ENCODE data around the gene PHACTR2. TPM values are rescaled to one million over a fixed set of nuclear protein-coding genes. Genes with fewer than 3 reads are reported as not detected.
A peak's percentile ranks its signal among the peaks of the same experiment; 100 is the strongest.

PHACTR2 gene
- polyA plus RNA-seq, 1 donor from 2014 or later = 3.2 TPM

GRCh38 chr6:143806282-143807102 is 128.7 kb downstream of the PHACTR2 start:
- H3K9me3 Mint-ChIP-seq = no peaks in the 10 kb centered on the region
- H3K36me3 Mint-ChIP-seq = peaks cover 17% of the 10 kb centered on the region
- H3K4me1 Mint-ChIP-seq = no peaks in the 10 kb centered on the region
- no peaks in the 10 kb centered on the region for H3K27me3 Mint-ChIP-seq
- no peak overlapping the region for H3K4me3 Mint-ChIP-seq
- H3K27ac Mint-ChIP-seq = no peak overlapping the region

- Mint-ChIP-seq H3K27me3 (no peaks in the 10 kb centered on the region), H3K27ac (no peak overlapping the region)
Observed at GRCh38 chr6:143807103-143807772, 129.5 kb downstream of the PHACTR2 start.

GRCh38 chr6:143810745-143811144 is 133.0 kb downstream of the PHACTR2 start:
- H3K4me3 Mint-ChIP-seq = no peak overlapping the region
- H3K27me3 Mint-ChIP-seq = no peaks in the 10 kb centered on the region
- no peaks in the 10 kb centered on the region for H3K4me1 Mint-ChIP-seq
- no peaks in the 10 kb centered on the region for H3K9me3 Mint-ChIP-seq
- H3K36me3 Mint-ChIP-seq = peaks cover 12% of the 10 kb centered on the region
- H3K27ac Mint-ChIP-seq = no peak overlapping the region

More at GRCh38 chr6:143807103-143807772, 129.5 kb downstream of the PHACTR2 start:
- Mint-ChIP-seq H3K4me1 (no peaks in the 10 kb centered on the region), H3K9me3 (no peaks in the 10 kb centered on the region), H3K36me3 (peaks cover 18% of the 10 kb centered on the region), H3K4me3 (no peak overlapping the region)

GRCh38 chr6:143811501-143812157 is 133.9 kb downstream of the PHACTR2 start:
- Mint-ChIP-seq H3K4me1 (no peaks in the 10 kb centered on the region), H3K9me3 (no peaks in the 10 kb centered on the region), H3K4me3 (no peak overlapping the region), H3K27ac (no peak overlapping the region), H3K27me3 (no peaks in the 10 kb centered on the region), H3K36me3 (peaks cover 11% of the 10 kb centered on the region)

GRCh38 chr6:143817621-143818020 is 139.9 kb downstream of the PHACTR2 start:
- Mint-ChIP-seq H3K4me3 (no peak overlapping the region), H3K9me3 (no peaks in the 10 kb centered on the region), H3K27ac (no peak overlapping the region), H3K4me1 (no peaks in the 10 kb centered on the region), H3K27me3 (no peaks in the 10 kb centered on the region), H3K36me3 (peaks cover 7% of the 10 kb centered on the region)

GRCh38 chr6:143821359-143821758 is 143.6 kb downstream of the PHACTR2 start:
- H3K4me1 Mint-ChIP-seq = no peaks in the 10 kb centered on the region
- peak overlapping the region in 1 of 3 donors; percentile 33 for H3K27ac Mint-ChIP-seq
- H3K9me3 Mint-ChIP-seq = no peaks in the 10 kb centered on the region
- H3K4me3 Mint-ChIP-seq = no peak overlapping the region
- H3K27me3 Mint-ChIP-seq = no peaks in the 10 kb centered on the region
- peaks cover 8% of the 10 kb centered on the region for H3K36me3 Mint-ChIP-seq

- peaks cover 8% of the 10 kb centered on the region for H3K36me3 Mint-ChIP-seq
- H3K4me3 Mint-ChIP-seq = no peak overlapping the region
- no peaks in the 10 kb centered on the region for H3K4me1 Mint-ChIP-seq
- no peaks in the 10 kb centered on the region for H3K27me3 Mint-ChIP-seq
- no peak overlapping the region for H3K27ac Mint-ChIP-seq
- no peaks in the 10 kb centered on the region for H3K9me3 Mint-ChIP-seq
Observed at GRCh38 chr6:143822584-143823024, 144.8 kb downstream of the PHACTR2 start.

- H3K4me3 Mint-ChIP-seq = no peak overlapping the region
- H3K36me3 Mint-ChIP-seq = peaks cover 8% of the 10 kb centered on the region
- no peaks in the 10 kb centered on the region for H3K27me3 Mint-ChIP-seq
- H3K9me3 Mint-ChIP-seq = no peaks in the 10 kb centered on the region
- no peak overlapping the region for H3K27ac Mint-ChIP-seq
- no peaks in the 10 kb centered on the region for H3K4me1 Mint-ChIP-seq
Observed at GRCh38 chr6:143823548-143823947, 145.8 kb downstream of the PHACTR2 start.

GRCh38 chr6:143828572-143828971 is 150.8 kb downstream of the PHACTR2 start:
- H3K27ac Mint-ChIP-seq = no peak overlapping the region
- H3K27me3 Mint-ChIP-seq = no peaks in the 10 kb centered on the region
- H3K4me3 Mint-ChIP-seq = no peak overlapping the region
- H3K36me3 Mint-ChIP-seq = peaks cover 3% of the 10 kb centered on the region
- H3K4me1 Mint-ChIP-seq = no peaks in the 10 kb centered on the region
- H3K9me3 Mint-ChIP-seq = no peaks in the 10 kb centered on the region

GRCh38 chr6:143836150-143836549 is 158.4 kb downstream of the PHACTR2 start:
- Mint-ChIP-seq H3K9me3 (no peaks in the 10 kb centered on the region), H3K36me3 (no peaks in the 10 kb centered on the region), H3K27ac (no peak overlapping the region), H3K27me3 (no peaks in the 10 kb centered on the region), H3K4me1 (no peaks in the 10 kb centered on the region), H3K4me3 (no peak overlapping the region)

- Mint-ChIP-seq H3K36me3 (no peaks in the 10 kb centered on the region), H3K4me1 (peaks cover 4 to 7% (median 4%) of the 10 kb centered on the region in 3 donors), H3K9me3 (no peaks in the 10 kb centered on the region), H3K27ac (peak overlapping the region in 1 of 3 donors; percentile 15), H3K27me3 (no peaks in the 10 kb centered on the region), H3K4me3 (peak overlapping the region in 1 of 4 donors; percentile 5)
Observed at GRCh38 chr6:143838395-143838794, 160.6 kb downstream of the PHACTR2 start.

- Mint-ChIP-seq H3K4me1 (peaks cover 10 to 14% (median 11%) of the 10 kb centered on the region in 3 donors), H3K36me3 (no peaks in the 10 kb centered on the region), H3K27ac (peak overlapping the region in 1 of 3 donors; percentile 18), H3K9me3 (no peaks in the 10 kb centered on the region), H3K27me3 (no peaks in the 10 kb centered on the region), H3K4me3 (no peak overlapping the region)
Observed at GRCh38 chr6:143839196-143839595, 161.4 kb downstream of the PHACTR2 start.

GRCh38 chr6:143840595-143841265 is 163.0 kb downstream of the PHACTR2 start:
- H3K9me3 Mint-ChIP-seq = no peaks in the 10 kb centered on the region
- no peaks in the 10 kb centered on the region for H3K36me3 Mint-ChIP-seq
- peaks cover 12 to 18% (median 13%) of the 10 kb centered on the region in 3 donors for H3K4me1 Mint-ChIP-seq
- H3K4me3 Mint-ChIP-seq = peak overlapping the region in 3 of 4 donors; percentile 34 to 60 (median 60)
- H3K27ac Mint-ChIP-seq = peak overlapping the region in 1 of 3 donors; percentile 58
- H3K27me3 Mint-ChIP-seq = no peaks in the 10 kb centered on the region

- Mint-ChIP-seq H3K27me3 (no peaks in the 10 kb centered on the region), H3K4me1 (peaks cover 14 to 18% (median 16%) of the 10 kb centered on the region in 3 donors), H3K36me3 (no peaks in the 10 kb centered on the region), H3K27ac (peak overlapping the region; percentile 98), H3K9me3 (no peaks in the 10 kb centered on the region), H3K4me3 (peak overlapping the region; percentile 92 to 99 (median 96))
Observed at GRCh38 chr6:143842461-143842901, 164.7 kb downstream of the PHACTR2 start.
